Measurements from ENCODE around the gene UBL5. TPM values are rescaled to one million over a fixed set of nuclear protein-coding genes. Genes with fewer than 3 reads are reported as not detected.
A peak's percentile ranks its signal among the peaks of the same experiment; 100 is the strongest.

Gene UBL5
- total RNA-seq, 1 donor = 272 TPM

DNA sequence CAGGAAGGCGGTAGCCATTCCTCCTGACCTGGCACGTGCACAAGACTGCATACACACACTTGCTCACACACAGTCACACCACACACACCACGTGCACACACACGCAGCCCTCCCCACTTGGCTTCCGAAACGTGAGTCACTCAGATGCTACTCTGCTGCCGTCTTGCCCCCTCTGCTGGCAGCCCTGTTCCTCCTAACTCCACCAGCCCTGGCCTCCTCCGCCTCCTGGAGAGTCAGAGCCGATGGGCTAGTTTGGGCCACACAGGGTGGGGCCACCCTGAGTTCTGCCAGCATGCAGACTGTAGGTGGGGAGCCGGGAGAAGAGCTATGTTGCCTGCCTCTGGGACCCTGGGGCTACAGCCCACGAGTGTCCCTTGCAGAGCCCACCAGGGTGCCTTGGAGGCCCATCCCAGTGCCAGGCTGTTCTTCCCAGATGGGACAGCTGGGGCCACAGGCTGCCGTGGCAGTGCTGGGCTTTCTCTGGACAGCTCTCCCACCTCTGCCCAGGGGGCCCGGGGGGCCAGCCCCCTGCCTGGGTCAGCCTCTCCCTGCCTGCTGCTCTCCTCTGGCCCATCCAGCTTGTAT lies 19.5 kb downstream of the UBL5 start:
- H3K4me3 ChIP-seq (ENCODE audit: low read depth, low read length) = no peak overlapping the region
- DNase-seq (ENCODE audit: low read depth) = peak; percentile 94
- TF ChIP-seq, protein P1, sequence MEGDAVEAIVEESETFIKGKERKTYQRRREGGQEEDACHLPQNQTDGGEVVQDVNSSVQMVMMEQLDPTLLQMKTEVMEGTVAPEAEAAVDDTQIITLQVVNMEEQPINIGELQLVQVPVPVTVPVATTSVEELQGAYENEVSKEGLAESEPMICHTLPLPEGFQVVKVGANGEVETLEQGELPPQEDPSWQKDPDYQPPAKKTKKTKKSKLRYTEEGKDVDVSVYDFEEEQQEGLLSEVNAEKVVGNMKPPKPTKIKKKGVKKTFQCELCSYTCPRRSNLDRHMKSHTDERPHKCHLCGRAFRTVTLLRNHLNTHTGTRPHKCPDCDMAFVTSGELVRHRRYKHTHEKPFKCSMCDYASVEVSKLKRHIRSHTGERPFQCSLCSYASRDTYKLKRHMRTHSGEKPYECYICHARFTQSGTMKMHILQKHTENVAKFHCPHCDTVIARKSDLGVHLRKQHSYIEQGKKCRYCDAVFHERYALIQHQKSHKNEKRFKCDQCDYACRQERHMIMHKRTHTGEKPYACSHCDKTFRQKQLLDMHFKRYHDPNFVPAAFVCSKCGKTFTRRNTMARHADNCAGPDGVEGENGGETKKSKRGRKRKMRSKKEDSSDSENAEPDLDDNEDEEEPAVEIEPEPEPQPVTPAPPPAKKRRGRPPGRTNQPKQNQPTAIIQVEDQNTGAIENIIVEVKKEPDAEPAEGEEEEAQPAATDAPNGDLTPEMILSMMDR (IDR thresholded peaks at IDR 0.05; ENCODE audit: insufficient read depth, low read length) = peak; percentile 92

DNA sequence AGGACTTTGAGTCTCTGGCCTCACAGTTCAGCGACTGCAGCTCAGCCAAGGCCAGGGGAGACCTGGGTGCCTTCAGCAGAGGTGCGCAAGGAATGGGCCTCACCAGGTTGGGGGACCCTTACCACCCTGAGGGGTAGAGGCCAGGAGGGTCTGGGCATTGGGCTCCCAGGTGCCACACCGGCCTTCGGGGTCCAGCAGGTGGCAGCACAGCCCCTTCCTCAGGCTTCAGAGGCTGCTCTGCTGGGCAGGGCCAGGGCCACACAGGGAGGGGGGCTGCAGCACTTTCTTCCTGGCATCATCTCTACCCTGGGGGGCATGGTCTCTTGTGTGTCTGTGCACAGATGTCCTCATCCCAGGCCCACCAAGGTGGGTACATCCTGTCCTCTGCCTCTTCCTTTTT lies 20.3 kb downstream of the UBL5 start:
- DNase-seq (ENCODE audit: low read depth) = no peak
- TF ChIP-seq, protein P1 (IDR thresholded peaks at IDR 0.05; ENCODE audit: insufficient read depth, low read length) = peak; percentile 30

DNA sequence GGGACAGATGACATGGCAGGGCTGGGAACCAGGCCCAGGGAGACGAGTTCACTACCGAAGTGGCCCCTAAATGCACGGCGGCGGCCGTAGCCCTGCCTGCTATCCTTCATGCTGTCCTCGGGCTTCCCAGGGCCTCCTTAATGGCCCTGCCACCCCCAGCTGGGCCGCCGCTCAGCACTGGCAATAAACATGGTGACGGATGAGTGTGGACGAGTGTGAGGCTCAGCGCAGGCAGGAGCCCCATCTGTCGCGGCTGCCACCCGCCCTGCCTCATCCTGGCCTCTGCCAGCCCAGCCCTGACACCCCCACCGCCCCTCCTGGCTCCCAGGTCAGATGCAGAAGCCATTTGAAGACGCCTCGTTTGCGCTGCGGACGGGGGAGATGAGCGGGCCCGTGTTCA lies 21.0 kb downstream of the UBL5 start:
- H3K4me3 ChIP-seq (ENCODE audit: low read depth, low read length) = no peak overlapping the region
- TF ChIP-seq, protein P1 (IDR thresholded peaks at IDR 0.05; ENCODE audit: insufficient read depth, low read length) = no peak
- no peak for DNase-seq (ENCODE audit: low read depth)

More for the DNA sequence above, 20.3 kb downstream of the UBL5 start:
- no peak overlapping the region for H3K4me3 ChIP-seq (ENCODE audit: low read depth, low read length)

DNA sequence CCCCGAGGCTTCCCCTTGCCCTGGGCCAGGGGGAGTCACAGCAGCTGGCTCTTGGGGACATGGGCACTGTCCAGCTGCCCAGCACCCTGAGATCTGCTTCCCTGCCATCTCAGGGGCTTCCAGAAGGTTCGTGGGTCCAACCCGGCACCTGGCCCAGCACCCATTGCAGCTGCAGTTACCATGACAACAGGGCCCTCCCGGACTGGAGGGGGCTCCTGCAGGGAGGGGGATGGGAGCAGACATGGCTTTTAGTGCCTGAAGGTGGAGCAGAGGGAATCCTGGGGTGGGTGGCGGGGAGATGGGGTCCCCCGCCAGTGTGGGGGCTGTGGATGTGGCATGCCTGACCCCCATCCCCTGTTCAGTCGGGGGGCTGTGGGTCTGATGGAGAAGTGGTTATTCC lies 22.1 kb downstream of the UBL5 start:
- no peak for DNase-seq (ENCODE audit: low read depth)
- no peak overlapping the region for H3K4me3 ChIP-seq (ENCODE audit: low read depth, low read length)
- TF ChIP-seq, protein P1 (IDR thresholded peaks at IDR 0.05; ENCODE audit: insufficient read depth, low read length) = no peak

DNA sequence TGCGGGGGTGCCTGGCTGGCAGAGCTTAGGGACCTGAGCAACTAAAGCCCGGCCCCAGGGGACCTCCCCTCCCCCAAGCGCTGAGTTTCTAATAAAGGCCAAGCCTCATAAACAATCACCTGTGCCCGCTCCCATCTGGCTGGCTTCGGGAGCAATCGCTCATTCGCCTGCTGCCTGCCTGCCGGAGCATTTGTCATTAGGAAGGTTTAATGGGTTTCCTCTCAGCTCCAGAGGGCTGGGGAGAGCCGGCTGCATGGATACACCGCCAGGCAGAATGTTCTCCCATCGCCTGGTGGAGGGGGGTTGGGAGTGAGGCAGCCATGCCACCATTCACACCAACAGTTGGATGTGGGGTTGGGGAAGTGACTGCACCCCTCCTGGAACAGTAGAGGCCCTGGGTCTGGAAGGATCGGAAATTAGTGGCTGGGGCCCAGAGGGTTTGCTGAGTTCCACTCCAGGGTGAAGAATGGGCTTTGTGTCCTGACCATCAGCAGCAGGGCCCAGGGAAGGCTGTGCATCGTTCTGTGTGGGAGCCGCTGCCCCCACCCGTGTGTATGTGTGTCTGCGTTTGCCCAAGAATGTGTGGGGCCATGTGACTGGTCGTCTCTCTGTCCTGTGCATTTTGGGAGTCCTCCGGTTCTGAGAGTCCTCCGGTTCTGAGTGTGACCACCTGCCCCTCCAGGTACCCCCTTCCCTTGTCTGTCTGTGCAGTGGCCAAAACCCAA lies 22.7 kb downstream of the UBL5 start:
- DNase-seq (ENCODE audit: low read depth) = no peak
- H3K4me3 ChIP-seq (ENCODE audit: low read depth, low read length) = no peak overlapping the region
- TF ChIP-seq, protein P1 (IDR thresholded peaks at IDR 0.05; ENCODE audit: insufficient read depth, low read length) = no peak

DNA sequence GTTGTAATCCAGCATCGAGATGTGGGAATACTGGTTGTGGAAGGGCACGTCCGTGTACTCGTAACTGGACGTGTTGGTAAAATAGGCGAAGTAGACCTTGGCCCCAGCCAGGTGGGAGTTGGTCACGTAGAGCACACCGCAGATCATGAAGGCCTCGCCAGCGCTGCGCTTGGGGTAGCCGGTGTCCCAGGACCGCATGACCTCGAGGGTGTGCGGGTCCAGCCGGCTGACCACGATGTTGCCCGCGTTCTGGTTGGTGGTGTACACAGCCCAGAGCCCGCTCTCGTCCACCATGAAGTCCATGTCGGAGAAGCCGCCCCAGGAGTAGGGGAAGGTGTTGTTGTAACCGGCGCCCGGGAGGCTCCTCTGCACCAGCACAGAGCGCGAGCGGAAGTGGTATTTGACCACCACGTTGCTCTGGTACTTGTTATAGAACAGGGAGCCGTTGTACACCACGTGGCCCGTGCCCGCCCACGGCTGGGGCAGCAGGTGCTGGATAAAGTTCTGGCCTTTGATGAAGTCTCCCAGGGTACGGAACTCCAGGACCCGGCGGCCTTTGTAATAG lies 26.6 kb downstream of the UBL5 start:
- no peak overlapping the region for H3K4me3 ChIP-seq (ENCODE audit: low read depth, low read length)
- no peak for DNase-seq (ENCODE audit: low read depth)
- TF ChIP-seq, protein P1 (IDR thresholded peaks at IDR 0.05; ENCODE audit: insufficient read depth, low read length) = no peak
